ENCODE data around the gene NDUFA6.

DNA sequence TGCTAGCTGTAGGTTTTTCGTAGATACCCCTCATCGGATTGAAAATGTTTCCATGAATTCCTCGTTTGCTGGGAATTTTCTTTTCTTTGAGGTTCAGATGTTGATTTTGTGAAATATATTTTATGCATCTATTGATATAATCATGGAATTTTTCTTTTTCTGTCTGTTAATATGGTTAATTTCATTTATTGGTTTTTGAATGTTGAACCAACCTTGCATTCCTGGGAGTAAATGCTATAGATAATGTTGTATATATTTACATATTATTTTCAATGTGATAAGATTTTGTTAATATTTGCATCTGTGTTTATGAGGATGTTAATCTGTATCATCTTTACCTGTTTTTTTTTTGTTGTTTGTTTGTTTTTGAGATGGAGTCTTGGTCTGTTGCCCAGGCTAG is 10.6 kb upstream of the NDUFA6 start:
- TF ChIP-seq, protein P1, sequence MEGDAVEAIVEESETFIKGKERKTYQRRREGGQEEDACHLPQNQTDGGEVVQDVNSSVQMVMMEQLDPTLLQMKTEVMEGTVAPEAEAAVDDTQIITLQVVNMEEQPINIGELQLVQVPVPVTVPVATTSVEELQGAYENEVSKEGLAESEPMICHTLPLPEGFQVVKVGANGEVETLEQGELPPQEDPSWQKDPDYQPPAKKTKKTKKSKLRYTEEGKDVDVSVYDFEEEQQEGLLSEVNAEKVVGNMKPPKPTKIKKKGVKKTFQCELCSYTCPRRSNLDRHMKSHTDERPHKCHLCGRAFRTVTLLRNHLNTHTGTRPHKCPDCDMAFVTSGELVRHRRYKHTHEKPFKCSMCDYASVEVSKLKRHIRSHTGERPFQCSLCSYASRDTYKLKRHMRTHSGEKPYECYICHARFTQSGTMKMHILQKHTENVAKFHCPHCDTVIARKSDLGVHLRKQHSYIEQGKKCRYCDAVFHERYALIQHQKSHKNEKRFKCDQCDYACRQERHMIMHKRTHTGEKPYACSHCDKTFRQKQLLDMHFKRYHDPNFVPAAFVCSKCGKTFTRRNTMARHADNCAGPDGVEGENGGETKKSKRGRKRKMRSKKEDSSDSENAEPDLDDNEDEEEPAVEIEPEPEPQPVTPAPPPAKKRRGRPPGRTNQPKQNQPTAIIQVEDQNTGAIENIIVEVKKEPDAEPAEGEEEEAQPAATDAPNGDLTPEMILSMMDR (IDR thresholded peaks at IDR 0.05; ENCODE audit: low read depth, low read length, poor library complexity, severe bottlenecking): no peak
- no peak for TF ChIP-seq EZH2phosphoT487 (IDR thresholded peaks at IDR 0.05; ENCODE audit: borderline replicate concordance, low read length)
